GM12878 (cell line): ENCODE results near the gene CYP20A1. TPM values are rescaled to one million over a fixed set of nuclear protein-coding genes. Genes with fewer than 3 reads are reported as not detected.
A peak's percentile ranks its signal among the peaks of the same experiment; 100 is the strongest.

Source experiments
- ATAC-seq: fragments of 200-7000 bp; cut with Tn5 transposase; 3 replicates; pipeline ENCODE4 v1.9.1; 2020; ENCODE audit warnings: mild to moderate bottlenecking, moderate library complexity
- BruUV-seq: library from RNA; stranded (reverse); fragments of 400-500 nt; replicated peaks from 2 replicates; lab custom pipeline; 2021; lab: Mats Ljungman, UMichigan
- CTCF ChIA-PET: fragments of 300-600 bp; sonication (Branson Sonifier 250); formaldehyde crosslinking; extraction: SDS; loops from one replicate; lab custom pipeline; 2021; ENCODE audit warnings: inconsistent platforms; lab: Yijun Ruan, JAX
- POLR2A ChIA-PET: fragments of 350-600 bp; formaldehyde crosslinking; extraction: SDS; loops from one replicate; lab custom pipeline; 2021; ENCODE audit warnings: inconsistent platforms; lab: Charles Lee
- RAD21 ChIA-PET: fragments of 300-600 bp; sonication (Branson Sonifier 250); formaldehyde crosslinking; loops from one replicate; lab custom pipeline; 2023; ENCODE audit warnings: antibody characterized with exemption; ENCODE audit not compliant: unreplicated experiment; lab: Charles Lee
- SMC1A ChIA-PET: fragments of 300-600 bp; sonication (Branson Sonifier 250); formaldehyde crosslinking; loops from one replicate; lab custom pipeline; 2023; ENCODE audit not compliant: unreplicated experiment, uncharacterized antibody; lab: Charles Lee
- DNase-seq: peaks from one replicate; pipeline ENCODE4 v3.0.0-alpha.2; 2011; ENCODE audit warnings: low read depth, low spot score
- FAIRE-seq: peaks from 3 replicates; lab custom pipeline; 2011; peaks lifted over from hg19 to GRCh38; lab: Jason Lieb, UNC
- H2AFZ ChIP-seq: 2 replicates; pipeline ENCODE4 v1.6.0; 2011; ENCODE audit warnings: low read depth, low read length, control low read depth; ENCODE audit not compliant: control insufficient read depth
- H3K27ac ChIP-seq: 2 replicates; pipeline ENCODE4 v1.5.1; 2011; ENCODE audit warnings: control low read depth; ENCODE audit not compliant: control insufficient read depth, insufficient read depth
- H3K27me3 ChIP-seq, 2 experiments: replicated peaks in 1 of 2; 2 replicates each; pipeline versions ENCODE4 v1.6.0 to v1.6.1; 2011; ENCODE audit warnings: low read length in 1 of 2; ENCODE audit not compliant: control insufficient read depth in 2 of 2, insufficient read depth in 2 of 2
- H3K36me3 ChIP-seq, 2 experiments: 2 replicates each; pipeline ENCODE4 v1.5.1; 2011; ENCODE audit warnings: low read length in 1 of 2; ENCODE audit not compliant: control insufficient read depth in 2 of 2, insufficient read depth in 2 of 2
- H3K4me1 ChIP-seq: 2 replicates; pipeline ENCODE4 v1.6.1; 2011; ENCODE audit warnings: mild to moderate bottlenecking, low read length, moderate library complexity, mixed read lengths; ENCODE audit not compliant: control insufficient read depth, insufficient read depth
- H3K4me2 ChIP-seq: 2 replicates; pipeline ENCODE4 v1.6.0; 2011; ENCODE audit warnings: control low read depth; ENCODE audit not compliant: control insufficient read depth, insufficient read depth
- H3K4me3 ChIP-seq: fragments of 200-600 bp; sonication (generic); 2 replicates; pipeline ENCODE4 v1.5.1; 2016
- H3K79me2 ChIP-seq: 2 replicates; pipeline ENCODE4 v1.6.0; 2011; ENCODE audit warnings: low read length; ENCODE audit not compliant: control insufficient read depth, insufficient read depth
- H3K9ac ChIP-seq: 2 replicates; pipeline ENCODE4 v1.8.0; 2011; ENCODE audit warnings: low read length, control low read depth, mixed read lengths; ENCODE audit not compliant: control insufficient read depth, insufficient read depth
- H3K9me3 ChIP-seq: replicated peaks from 3 replicates; pipeline ENCODE4 v1.5.1; 2011; ENCODE audit warnings: mild to moderate bottlenecking, low read length; ENCODE audit not compliant: control insufficient read depth, insufficient read depth
- H4K20me1 ChIP-seq: 2 replicates; pipeline ENCODE4 v1.6.0; 2011; ENCODE audit not compliant: control insufficient read depth, insufficient read depth
- BMI1 ChIP-seq: fragments of 450-650 bp; IDR thresholded peaks from 2 replicates; pipeline ENCODE4 v1.6.1; 2016; ENCODE audit warnings: mild to moderate bottlenecking, moderate library complexity, borderline replicate concordance
- BRCA1 ChIP-seq: IDR thresholded peaks from 2 replicates; pipeline ENCODE4 v1.6.1; 2011; ENCODE audit warnings: low read depth, low read length, improper control_type of control experiment
- HDAC6 ChIP-seq: fragments of 200-600 bp; sonication (generic); IDR thresholded peaks from one replicate; pipeline ENCODE4 v1.8.0; 2017; ENCODE audit warnings: antibody characterized with exemption; ENCODE audit not compliant: unreplicated experiment
- MYB ChIP-seq: fragments of 150-350 bp; IDR thresholded peaks from 2 replicates; pipeline ENCODE4 v1.6.1; 2014; ENCODE audit warnings: mild to moderate bottlenecking, low read depth, low read length, borderline replicate concordance
- NR2C2 ChIP-seq: IDR thresholded peaks from 2 replicates; pipeline ENCODE4 v1.6.1; 2011; ENCODE audit warnings: borderline replicate concordance, low read depth; ENCODE audit not compliant: control insufficient read depth, insufficient read length
- NR2F1 ChIP-seq: fragments of 450-650 bp; conservative IDR thresholded peaks from 2 replicates; pipeline ENCODE4 v1.6.1; 2017; ENCODE audit warnings: mild to moderate bottlenecking
- RB1 ChIP-seq: fragments of 450-650 bp; formaldehyde crosslinking; IDR thresholded peaks from 2 replicates; pipeline ENCODE4 v1.6.1; 2017; ENCODE audit warnings: mild to moderate bottlenecking, borderline replicate concordance
- SMAD1 ChIP-seq: fragments of 450-650 bp; IDR thresholded peaks from 2 replicates; pipeline ENCODE4 v1.6.1; 2018; ENCODE audit warnings: mild to moderate bottlenecking, low read depth; ENCODE audit not compliant: partially characterized antibody
- SMC3 ChIP-seq: IDR thresholded peaks from 2 replicates; pipeline ENCODE4 v1.6.1; 2011; ENCODE audit warnings: low read length, improper control_type of control experiment, borderline replicate concordance
- SUPT20H ChIP-seq: IDR thresholded peaks from 2 replicates; pipeline ENCODE4 v1.6.1; 2011; ENCODE audit warnings: low read depth, mild to moderate bottlenecking, low read length, moderate library complexity, borderline replicate concordance; ENCODE audit not compliant: control insufficient read depth
- TARDBP ChIP-seq: IDR thresholded peaks from 2 replicates; pipeline ENCODE4 v1.6.1; 2016; ENCODE audit warnings: borderline replicate concordance
- ZZZ3 ChIP-seq: IDR thresholded peaks from 2 replicates; pipeline ENCODE4 v1.6.1; 2011; ENCODE audit warnings: low read depth; ENCODE audit not compliant: control insufficient read depth, insufficient read length
- WGBS: methylation state at CpG from one replicate; pipeline ENCODE4 v1.1.6; 2016; ENCODE audit warnings: low lambda C conversion rate; ENCODE audit not compliant: insufficient replicate concordance, insufficient coverage; ENCODE audit errors: missing lambda C conversion rate; 5-methylcytosine and 5-hydroxymethylcytosine counted together
- in situ Hi-C: fragments of 300-500 bp; cut with MboI; formaldehyde crosslinking; loops from 9 replicates; pipeline ENCODE4 v1.14.3; 2018; ENCODE audit warnings: mixed read lengths
- intact Hi-C: fragments of 100-400 bp; cut with micrococcal nuclease; formaldehyde crosslinking; loops from one replicate; pipeline ENCODE4 v1.14.2; 2022; ENCODE audit not compliant: unreplicated experiment
- polyA plus RNA-seq, 11 experiments: library from polyadenylated mRNA; depleted of rRNA in 4 of 11; unstranded in 6 of 11; stranded (reverse) in 5 of 11; fragments of >200 nt; fragmentation: Nextera tagmentation in 4 of 11; fragmentation: Illumina TruSeq in 1 of 11; extraction: Ambion mirVana in 4 of 11; extraction: Trizol in 1 of 11; gene quantifications; 1 replicate in 1 of 11; 2 replicates in 10 of 11; pipeline versions ENCODE4 v1.2.1 to v1.2.3, GENCODE V29; 2011 to 2016; ENCODE audit warnings: inconsistent platforms in 2 of 11, missing spikeins in 2 of 11, low read depth in 1 of 11
- total RNA-seq, 4 experiments: library from RNA; depleted of rRNA in 3 of 4; stranded (reverse); fragments of >200 nt in 3 of 4; fragmentation: Illumina TruSeq in 1 of 4; extraction: Trizol in 1 of 4; gene quantifications; 2 replicates each; pipeline versions ENCODE4 v1.2.1 to v1.2.3, GENCODE V29; 2013 to 2021
- TF ChIP-seq, protein P1 (sequence below), 3 experiments: IDR thresholded peaks in 2 of 3; conservative IDR thresholded peaks in 1 of 3; 2 replicates each; pipeline ENCODE4 v1.5.1; 2011; ENCODE audit warnings: low read depth in 3 of 3, low read length in 3 of 3, mild to moderate bottlenecking in 3 of 3, control low read depth in 2 of 3, moderate library complexity in 2 of 3, inconsistent platforms in 1 of 3, mixed read lengths in 1 of 3; ENCODE audit not compliant: control insufficient read depth in 2 of 3, insufficient read depth in 1 of 3; ENCODE audit errors: extremely low read depth in 1 of 3

Gene CYP20A1
- total and polyA plus RNA-seq, 10 of the 15 experiments (the other 5 are each of a cell fraction or from before 2014, with no cell fraction given) = 8.3 to 19.1 (median 12.9) TPM

GRCh38 chr2:203209538-203209937, 29.3 kb upstream of the CYP20A1 start:
- ChIA-PET CTCF (no interaction called here), SMC1A (no interaction called here), RAD21 (no interaction called here), POLR2A (interaction anchor here (0.6 kb wide), 1 partner anchor 42 kb away, joined by 3 read pairs; no protein-coding TSS in a partner anchor)
- no CpG with 5 or more reads among the region's 1 CpG for WGBS
- no peak overlapping the region for H3K27ac ChIP-seq
- DNase-seq (no peak), ATAC-seq (no peak), FAIRE-seq (no peak)
- H3K9me3 ChIP-seq = no peaks in the 10 kb centered on the region
- no peak overlapping the region for H3K4me3 ChIP-seq
- intact Hi-C loops = no loop called here
- no peaks in the 10 kb centered on the region for H3K27me3 ChIP-seq
- H3K4me1 ChIP-seq = no peaks in the 10 kb centered on the region
- in situ Hi-C loops = no loop called here
- no peaks in the 10 kb centered on the region; a peak in 1 of 4 replicates for H3K36me3 ChIP-seq
- H4K20me1 ChIP-seq = no peaks in the 10 kb centered on the region
- TF ChIP-seq BMI1 (no peak), SUPT20H (no peak)
- no peak overlapping the region for H3K4me2 ChIP-seq
- H3K79me2 ChIP-seq = no peaks in the 10 kb centered on the region
- BruUV-seq = no TSS peak
- no peak overlapping the region for H2AFZ ChIP-seq
- no peak overlapping the region for H3K9ac ChIP-seq

DNA sequence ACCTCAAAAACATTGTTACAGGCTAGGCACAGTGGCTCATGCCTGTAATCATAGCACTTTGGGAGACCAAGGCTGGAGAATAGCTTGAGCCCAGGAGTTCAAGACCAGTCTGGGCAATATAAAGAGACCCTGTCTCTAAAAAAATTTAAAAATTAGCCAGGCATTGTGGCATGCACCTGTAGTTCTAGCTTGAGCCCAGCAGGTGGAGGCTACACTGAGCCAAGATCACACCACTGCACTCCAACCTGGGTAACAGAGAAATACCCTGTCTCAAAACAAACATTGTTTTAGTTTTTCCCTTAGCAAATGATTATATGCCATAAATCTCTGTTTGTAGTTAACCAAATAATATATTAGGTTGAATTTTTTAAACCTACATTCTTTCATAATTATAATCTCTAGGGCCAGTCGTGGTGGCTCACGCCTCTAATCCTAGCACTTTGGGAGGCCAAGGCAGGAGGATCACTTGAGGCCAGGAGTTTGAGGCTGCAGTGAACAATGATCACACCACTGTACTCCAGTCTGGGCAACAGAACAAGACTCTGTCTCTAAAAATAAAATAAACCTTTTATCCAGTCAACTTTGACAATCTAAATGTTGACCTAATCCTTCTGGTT, 13.3 kb upstream of the CYP20A1 start:
- H3K9ac ChIP-seq = no peak overlapping the region
- H2AFZ ChIP-seq = no peak overlapping the region
- no peak overlapping the region for H3K4me3 ChIP-seq
- intact Hi-C loops (loop anchor here (1.0 kb wide), 2 partner anchors 229 to 590 kb away; no protein-coding TSS in a partner anchor), in situ Hi-C loops (loop anchor here (25.0 kb wide), 1 partner anchor 587 kb away; no protein-coding TSS in a partner anchor)
- BruUV-seq = no TSS peak
- no peaks in the 10 kb centered on the region for H3K9me3 ChIP-seq
- ChIA-PET RAD21 (interaction anchor here (1.2 to 2.2 kb wide), 3 partner anchors 14 to 590 kb away, joined by 3 to 9 read pairs (median 5); partner anchors contain the start of gene CYP20A1), CTCF (interaction anchor here (0.6 to 6.1 kb wide), 22 partner anchors 14 to 651 kb away, joined by 3 to 69 read pairs (median 4); partner anchors contain the start of gene CYP20A1), POLR2A (no interaction called here), SMC1A (interaction anchor here (0.9 to 2.8 kb wide), 10 partner anchors 9 to 314 kb away, joined by 3 to 20 read pairs (median 4); partner anchors contain the start of genes CYP20A1 and WDR12)
- H3K27ac ChIP-seq = no peak overlapping the region
- WGBS = 98% methylated on average over 2 of the region's 2 CpGs
- H4K20me1 ChIP-seq = no peaks in the 10 kb centered on the region
- H3K79me2 ChIP-seq = no peaks in the 10 kb centered on the region
- FAIRE-seq = peak; percentile 96
- no peaks in the 10 kb centered on the region for H3K4me1 ChIP-seq
- no peaks in the 10 kb centered on the region for H3K36me3 ChIP-seq
- H3K4me2 ChIP-seq = no peak overlapping the region
- DNase-seq = no peak
- H3K27me3 ChIP-seq = no peaks in the 10 kb centered on the region
- ATAC-seq = peak; percentile 92
- TF ChIP-seq ZZZ3 (no peak), MYB (no peak), NR2C2 (no peak), SMC3 (peak; percentile 58; the same call in 1 of the 2 replicates), BRCA1 (no peak), NR2F1 (no peak), RB1 (no peak), TARDBP (no peak), HDAC6 (no peak), SMAD1 (no peak)
- TF ChIP-seq, protein P1, sequence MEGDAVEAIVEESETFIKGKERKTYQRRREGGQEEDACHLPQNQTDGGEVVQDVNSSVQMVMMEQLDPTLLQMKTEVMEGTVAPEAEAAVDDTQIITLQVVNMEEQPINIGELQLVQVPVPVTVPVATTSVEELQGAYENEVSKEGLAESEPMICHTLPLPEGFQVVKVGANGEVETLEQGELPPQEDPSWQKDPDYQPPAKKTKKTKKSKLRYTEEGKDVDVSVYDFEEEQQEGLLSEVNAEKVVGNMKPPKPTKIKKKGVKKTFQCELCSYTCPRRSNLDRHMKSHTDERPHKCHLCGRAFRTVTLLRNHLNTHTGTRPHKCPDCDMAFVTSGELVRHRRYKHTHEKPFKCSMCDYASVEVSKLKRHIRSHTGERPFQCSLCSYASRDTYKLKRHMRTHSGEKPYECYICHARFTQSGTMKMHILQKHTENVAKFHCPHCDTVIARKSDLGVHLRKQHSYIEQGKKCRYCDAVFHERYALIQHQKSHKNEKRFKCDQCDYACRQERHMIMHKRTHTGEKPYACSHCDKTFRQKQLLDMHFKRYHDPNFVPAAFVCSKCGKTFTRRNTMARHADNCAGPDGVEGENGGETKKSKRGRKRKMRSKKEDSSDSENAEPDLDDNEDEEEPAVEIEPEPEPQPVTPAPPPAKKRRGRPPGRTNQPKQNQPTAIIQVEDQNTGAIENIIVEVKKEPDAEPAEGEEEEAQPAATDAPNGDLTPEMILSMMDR (IDR thresholded peaks at IDR 0.05 in 2 of 3, conservative IDR thresholded peaks at IDR 0.05 in 1 of 3; ENCODE audit: control insufficient read depth in 2 of 3, extremely low read depth in 1 of 3, insufficient read depth in 1 of 3, low read depth in 3 of 3, low read length in 3 of 3) = peak; percentile 42 to 76 (median 69)
